ENCODE data around the gene MGAT4A.
"Not testable (repeated sequence)": the region's sequence is repeated elsewhere in the genome, so short reads cannot be mapped to it uniquely, and the experiment has no call there.

Gene MGAT4A

GRCh38 chr2:98730707-98731040 lies 258 bp downstream of the MGAT4A start:
- DNase-seq (ENCODE audit: low read depth in 1 of 2, low spot score in 1 of 2), result peak; percentile 34 to 64

- peak; percentile 23 to 26 for DNase-seq (ENCODE audit: low read depth in 1 of 2, low spot score in 1 of 2)
Measured at GRCh38 chr2:98730053-98730706, 752 bp downstream of the MGAT4A start.

- no peak for DNase-seq (ENCODE audit: low read depth in 1 of 2, low spot score in 1 of 2)
Measured at GRCh38 chr2:98729652-98730051, 1.3 kb downstream of the MGAT4A start.

- not testable (repeated sequence) for DNase-seq (ENCODE audit: low read depth in 1 of 2, low spot score in 1 of 2)
Measured at GRCh38 chr2:98728088-98728718, 2.7 kb downstream of the MGAT4A start.

- no peak for DNase-seq (ENCODE audit: low read depth in 1 of 2, low spot score in 1 of 2)
Measured at GRCh38 chr2:98727369-98728087, 3.4 kb downstream of the MGAT4A start.

- DNase-seq (ENCODE audit: low read depth in 1 of 2, low spot score in 1 of 2), result no peak
Measured at GRCh38 chr2:98726735-98727368, 4.1 kb downstream of the MGAT4A start.

- no peak for DNase-seq (ENCODE audit: low read depth in 1 of 2, low spot score in 1 of 2)
Measured at GRCh38 chr2:98726205-98726604, 4.7 kb downstream of the MGAT4A start.

- DNase-seq (ENCODE audit: low read depth in 1 of 2, low spot score in 1 of 2), result no peak
Measured at GRCh38 chr2:98720286-98720685, 10.6 kb downstream of the MGAT4A start.

- no peak for DNase-seq (ENCODE audit: low read depth in 1 of 2, low spot score in 1 of 2)
Measured at GRCh38 chr2:98717621-98718020, 13.3 kb downstream of the MGAT4A start.

- no peak for DNase-seq (ENCODE audit: low read depth in 1 of 2, low spot score in 1 of 2)
Measured at GRCh38 chr2:98716786-98717185, 14.1 kb downstream of the MGAT4A start.

- no peak for DNase-seq (ENCODE audit: low read depth in 1 of 2, low spot score in 1 of 2)
Measured at GRCh38 chr2:98715812-98716451, 15.0 kb downstream of the MGAT4A start.

GRCh38 chr2:98713332-98714015 lies 17.5 kb downstream of the MGAT4A start:
- no peak for DNase-seq (ENCODE audit: low read depth in 1 of 2, low spot score in 1 of 2)

GRCh38 chr2:98712145-98712544 lies 18.8 kb downstream of the MGAT4A start:
- no peak for DNase-seq (ENCODE audit: low read depth in 1 of 2, low spot score in 1 of 2)

GRCh38 chr2:98711506-98711905 lies 19.4 kb downstream of the MGAT4A start:
- no peak for DNase-seq (ENCODE audit: low read depth in 1 of 2, low spot score in 1 of 2)

- DNase-seq (ENCODE audit: low read depth in 1 of 2, low spot score in 1 of 2), result no peak
Measured at GRCh38 chr2:98710734-98711133, 20.2 kb downstream of the MGAT4A start.

GRCh38 chr2:98709535-98709934 lies 21.4 kb downstream of the MGAT4A start:
- no peak for DNase-seq (ENCODE audit: low read depth in 1 of 2, low spot score in 1 of 2)

GRCh38 chr2:98708396-98709186 lies 22.3 kb downstream of the MGAT4A start:
- DNase-seq (ENCODE audit: low read depth in 1 of 2, low spot score in 1 of 2), result no peak

- DNase-seq (ENCODE audit: low read depth in 1 of 2, low spot score in 1 of 2), result no peak
Measured at GRCh38 chr2:98706591-98706990, 24.3 kb downstream of the MGAT4A start.

- no peak for DNase-seq (ENCODE audit: low read depth in 1 of 2, low spot score in 1 of 2)
Measured at GRCh38 chr2:98705333-98705617, 25.7 kb downstream of the MGAT4A start.
